Measurements from ENCODE around the gene SERPINB2. TPM values are rescaled to one million over a fixed set of nuclear protein-coding genes. Genes with fewer than 3 reads are reported as not detected.
A peak's percentile ranks its signal among the peaks of the same experiment; 100 is the strongest.

SERPINB2 gene
- total and polyA plus RNA-seq, 2 of the 13 experiments (the other 11 are each of a cell fraction or from before 2014, with no cell fraction given), result 0.07 to 0.11 TPM

- no peak overlapping the region for H2AFZ ChIP-seq (ENCODE audit: low read length)
- no peak overlapping the region for H3K4me3 ChIP-seq (replicated peaks in 1 of 3; ENCODE audit: insufficient read depth in 1 of 3, low read depth in 2 of 3, low read length in 3 of 3)
- H3K27me3 ChIP-seq (ENCODE audit: control insufficient read depth in 1 of 2, insufficient read depth in 2 of 2, low read length in 2 of 2), result no peaks in the 10 kb centered on the region
- H4K20me1 ChIP-seq (ENCODE audit: insufficient read depth, low read length), result no peaks in the 10 kb centered on the region
- H3K4me1 ChIP-seq (ENCODE audit: insufficient read depth, low read length), result no peaks in the 10 kb centered on the region
- no peak overlapping the region for H3K9ac ChIP-seq (ENCODE audit: insufficient read depth, low read depth, low read length)
- intact Hi-C loops (cut with micrococcal nuclease; ENCODE audit: unreplicated experiment) (no loop called here), in situ Hi-C loops (cut with HindIII; ENCODE audit: extremely low pct_ligation_motif_present, low pct_unique_long_range_greater_than_20kb) (no loop called here)
- FAIRE-seq (no peak), DNase-seq (ENCODE audit: low spot score) (no peak), ATAC-seq (no peak)
- H3K4me2 ChIP-seq (ENCODE audit: low read depth, low read length), result no peak overlapping the region
- no peaks in the 10 kb centered on the region for H3K9me3 ChIP-seq (ENCODE audit: low read length)
- no peak overlapping the region for H3K27ac ChIP-seq (ENCODE audit: extremely low read length, insufficient read depth, low read length)
- TF ChIP-seq CEBPB (IDR thresholded peaks at IDR 0.05; ENCODE audit: borderline replicate concordance, low read depth, low read length) (0 out of 2 replicates have a peak, but pooled peaks have one; percentile 20), ZNF607 (CRISPR knock-in tag; IDR thresholded peaks at IDR 0.05; ENCODE audit: borderline replicate concordance) (no peak)
- CTCF ChIA-PET (ENCODE audit: low intra/inter-chr PET ratio, low total read pairs), result no interaction called here
- no TSS peak for BruUV-seq (replicated peaks)
- no peaks in the 10 kb centered on the region for H3K36me3 ChIP-seq (replicated peaks in 1 of 2; ENCODE audit: control insufficient read depth in 1 of 2, insufficient read depth in 2 of 2, low read length in 2 of 2)
- no peaks in the 10 kb centered on the region for H3K79me2 ChIP-seq (ENCODE audit: insufficient read depth, low read length)
- POLR2A ChIA-PET, result no interaction called here
Measured at GRCh38 chr18:63883617-63884016, 3.9 kb upstream of the SERPINB2 start.

- Histone ChIP-seq H3K36me3 (replicated peaks in 1 of 2; ENCODE audit: control insufficient read depth in 1 of 2, insufficient read depth in 2 of 2, low read length in 2 of 2) (no peaks in the 10 kb centered on the region), H3K4me1 (ENCODE audit: insufficient read depth, low read length) (no peaks in the 10 kb centered on the region), H3K79me2 (ENCODE audit: insufficient read depth, low read length) (no peaks in the 10 kb centered on the region), H3K9me3 (ENCODE audit: low read length) (no peaks in the 10 kb centered on the region), H3K4me3 (replicated peaks in 1 of 3; ENCODE audit: insufficient read depth in 1 of 3, low read depth in 2 of 3, low read length in 3 of 3) (no peak overlapping the region), H3K9ac (ENCODE audit: insufficient read depth, low read depth, low read length) (no peak overlapping the region), H3K4me2 (ENCODE audit: low read depth, low read length) (no peak overlapping the region), H3K27me3 (ENCODE audit: control insufficient read depth in 1 of 2, insufficient read depth in 2 of 2, low read length in 2 of 2) (0 out of 5 replicates have a peak, but pooled peaks cover 0 to 3% of the 10 kb centered on the region in 2 experiments), H4K20me1 (ENCODE audit: insufficient read depth, low read length) (no peaks in the 10 kb centered on the region), H2AFZ (ENCODE audit: low read length) (no peak overlapping the region), H3K27ac (ENCODE audit: extremely low read length, insufficient read depth, low read length) (no peak overlapping the region)
- ATAC-seq (no peak), DNase-seq (ENCODE audit: low spot score) (no peak), FAIRE-seq (no peak)
- ChIA-PET CTCF (ENCODE audit: low intra/inter-chr PET ratio, low total read pairs) (no interaction called here), POLR2A (no interaction called here)
- 0% methylated on average over 1 of the region's 1 CpG for WGBS (ENCODE audit: low lambda C conversion rate)
- in situ Hi-C loops (cut with HindIII; ENCODE audit: extremely low pct_ligation_motif_present, low pct_unique_long_range_greater_than_20kb), result no loop called here
- no TSS peak for BruUV-seq (replicated peaks)
- TF ChIP-seq CEBPB (IDR thresholded peaks at IDR 0.05; ENCODE audit: borderline replicate concordance, low read depth, low read length) (0 out of 2 replicates have a peak, but pooled peaks have one; percentile 53), HDAC1 (CRISPR knock-in tag; IDR thresholded peaks at IDR 0.05) (no peak)
- intact Hi-C loops (cut with micrococcal nuclease; ENCODE audit: unreplicated experiment), result no loop called here
Measured at GRCh38 chr18:63888470-63889190, 1.1 kb downstream of the SERPINB2 start.
